ENCODE data around the gene ACACA.

Gene ACACA

DNA sequence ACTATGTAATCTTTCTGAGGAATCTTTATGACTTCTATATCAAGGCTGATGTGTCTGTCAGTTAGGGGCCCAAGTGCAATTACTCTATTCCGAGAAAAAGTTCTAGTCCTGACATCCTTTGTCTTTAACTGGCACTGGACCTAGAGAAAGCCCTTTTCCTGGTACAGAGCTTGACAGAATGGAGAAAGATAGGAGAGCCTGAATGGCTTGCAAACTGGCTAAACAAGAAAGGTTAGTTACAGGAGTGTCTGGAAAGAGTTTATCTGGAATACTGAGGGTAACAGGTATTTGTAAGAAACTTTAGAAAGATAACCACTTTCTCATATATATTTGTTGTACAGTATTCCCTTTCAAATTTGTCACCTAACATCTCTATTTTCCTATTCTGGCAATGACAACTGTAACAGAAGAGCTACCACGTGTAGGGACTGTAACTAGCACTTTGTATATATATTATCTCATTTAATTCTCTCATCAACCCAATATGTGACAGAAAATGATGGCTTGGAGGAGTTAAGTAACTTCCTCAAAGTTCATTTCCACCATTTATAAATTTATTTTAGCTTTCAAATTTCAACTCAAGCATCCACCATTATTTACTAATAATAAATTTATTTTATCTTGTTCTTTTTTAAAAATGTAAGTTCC lies 128.3 kb downstream of the ACACA start:
- no peaks in the 10 kb centered on the region for H3K9me3 ChIP-seq (ENCODE audit: insufficient read depth, low read depth, low read length)
- no peak overlapping the region for H3K27ac ChIP-seq (ENCODE audit: low read length)
- H3K9ac ChIP-seq (ENCODE audit: low read depth, low read length) = no peak overlapping the region
- H3K4me3 ChIP-seq (ENCODE audit: low read length) = no peak overlapping the region
- no peaks in the 10 kb centered on the region for H3K4me1 ChIP-seq (ENCODE audit: insufficient read depth, low read length)
- H3K27me3 ChIP-seq (ENCODE audit: insufficient read depth, low read length) = no peaks in the 10 kb centered on the region
- peaks cover 80% of the 10 kb centered on the region for H3K36me3 ChIP-seq (ENCODE audit: insufficient read depth, low read depth, low read length)

GRCh38 chr17:37276475-37276874 lies 130.2 kb downstream of the ACACA start:
- no peaks in the 10 kb centered on the region for H3K27me3 ChIP-seq (ENCODE audit: insufficient read depth, low read length)
- H3K36me3 ChIP-seq (ENCODE audit: insufficient read depth, low read depth, low read length) = peaks cover 77% of the 10 kb centered on the region
- no peaks in the 10 kb centered on the region for H3K9me3 ChIP-seq (ENCODE audit: insufficient read depth, low read depth, low read length)
- H3K4me3 ChIP-seq (ENCODE audit: low read length) = no peak overlapping the region
- H3K4me1 ChIP-seq (ENCODE audit: insufficient read depth, low read length) = no peaks in the 10 kb centered on the region
- no peak overlapping the region for H3K27ac ChIP-seq (ENCODE audit: low read length)
- H3K9ac ChIP-seq (ENCODE audit: low read depth, low read length) = no peak overlapping the region

GRCh38 chr17:37274461-37274860 lies 132.2 kb downstream of the ACACA start:
- Histone ChIP-seq H3K36me3 (ENCODE audit: insufficient read depth, low read depth, low read length) (peaks cover 83% of the 10 kb centered on the region), H3K4me1 (ENCODE audit: insufficient read depth, low read length) (no peaks in the 10 kb centered on the region), H3K27ac (ENCODE audit: low read length) (peak overlapping the region; percentile 22), H3K9me3 (ENCODE audit: insufficient read depth, low read depth, low read length) (no peaks in the 10 kb centered on the region), H3K9ac (ENCODE audit: low read depth, low read length) (no peak overlapping the region), H3K27me3 (ENCODE audit: insufficient read depth, low read length) (no peaks in the 10 kb centered on the region), H3K4me3 (ENCODE audit: low read length) (no peak overlapping the region)

DNA sequence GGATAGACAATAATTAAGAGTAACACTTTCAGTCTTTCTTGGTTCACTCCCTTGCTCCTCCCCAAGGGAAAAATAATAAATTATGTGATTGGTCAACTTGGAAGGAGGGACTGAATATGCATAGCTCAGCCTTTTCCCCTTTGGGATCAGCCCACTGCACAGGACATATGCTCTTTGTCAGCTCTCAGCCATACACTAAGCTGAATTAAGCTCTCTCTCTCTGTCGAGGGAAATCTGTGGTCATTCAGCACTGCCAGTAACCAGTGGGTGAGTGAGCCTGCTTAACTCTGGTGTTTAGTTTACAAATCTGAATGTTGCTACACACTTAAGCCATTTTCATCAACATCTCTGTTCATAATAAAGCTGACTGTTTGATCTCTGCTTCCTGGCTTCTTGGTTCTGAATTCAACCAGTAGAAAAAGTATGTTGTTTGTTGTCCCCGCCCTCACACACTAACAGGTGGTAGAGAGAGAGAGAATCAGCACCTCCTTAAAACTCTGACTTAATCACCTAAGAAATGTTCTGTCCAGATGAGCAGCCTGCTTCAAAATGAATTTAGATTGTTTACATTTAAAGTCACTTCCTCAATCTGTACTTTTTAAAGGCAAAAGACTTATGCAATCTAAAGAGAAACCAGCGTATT lies 133.1 kb downstream of the ACACA start:
- Histone ChIP-seq H3K4me3 (ENCODE audit: low read length) (no peak overlapping the region), H3K9me3 (ENCODE audit: insufficient read depth, low read depth, low read length) (no peaks in the 10 kb centered on the region), H3K27me3 (ENCODE audit: insufficient read depth, low read length) (no peaks in the 10 kb centered on the region), H3K36me3 (ENCODE audit: insufficient read depth, low read depth, low read length) (peaks cover 91% of the 10 kb centered on the region), H3K9ac (ENCODE audit: low read depth, low read length) (no peak overlapping the region), H3K4me1 (ENCODE audit: insufficient read depth, low read length) (no peaks in the 10 kb centered on the region), H3K27ac (ENCODE audit: low read length) (no peak overlapping the region)

- H3K36me3 ChIP-seq (ENCODE audit: insufficient read depth, low read depth, low read length) = peaks cover 98% of the 10 kb centered on the region
- H3K4me1 ChIP-seq (ENCODE audit: insufficient read depth, low read length) = no peaks in the 10 kb centered on the region
- H3K9me3 ChIP-seq (ENCODE audit: insufficient read depth, low read depth, low read length) = 0 out of 2 replicates have a peak, but pooled peaks cover 2% of the 10 kb centered on the region
- H3K27ac ChIP-seq (ENCODE audit: low read length) = no peak overlapping the region
- no peaks in the 10 kb centered on the region for H3K27me3 ChIP-seq (ENCODE audit: insufficient read depth, low read length)
- no peak overlapping the region for H3K4me3 ChIP-seq (ENCODE audit: low read length)
- no peak overlapping the region for H3K9ac ChIP-seq (ENCODE audit: low read depth, low read length)
These were observed 141.0 kb downstream of the ACACA start for GRCh38 chr17:37265446-37266173.

DNA sequence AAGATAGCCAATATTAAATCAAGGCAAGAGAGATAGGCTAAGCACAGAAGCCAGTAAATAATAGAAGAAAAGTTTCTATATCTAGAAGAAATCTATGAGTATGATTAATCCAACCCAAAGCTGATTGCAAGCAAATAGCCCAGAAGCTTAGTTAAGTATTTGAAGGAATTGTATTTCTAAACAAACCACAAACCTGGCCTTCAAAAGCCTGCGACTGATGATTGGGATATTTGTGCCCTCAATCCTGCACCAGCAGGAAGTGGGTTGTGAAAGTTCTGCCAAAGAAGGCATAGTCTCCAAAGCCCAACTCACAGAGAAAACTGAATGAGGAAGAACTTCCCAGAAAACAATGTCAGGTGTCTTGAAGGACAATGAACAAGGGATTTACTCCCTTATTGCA lies 145.3 kb downstream of the ACACA start:
- Histone ChIP-seq H3K36me3 (ENCODE audit: insufficient read depth, low read depth, low read length) (peaks cover 96% of the 10 kb centered on the region), H3K4me3 (ENCODE audit: low read length) (no peak overlapping the region), H3K9ac (ENCODE audit: low read depth, low read length) (no peak overlapping the region), H3K27ac (ENCODE audit: low read length) (no peak overlapping the region), H3K27me3 (ENCODE audit: insufficient read depth, low read length) (no peaks in the 10 kb centered on the region), H3K4me1 (ENCODE audit: insufficient read depth, low read length) (no peaks in the 10 kb centered on the region), H3K9me3 (ENCODE audit: insufficient read depth, low read depth, low read length) (0 out of 2 replicates have a peak, but pooled peaks cover under 1% of the 10 kb centered on the region)

DNA sequence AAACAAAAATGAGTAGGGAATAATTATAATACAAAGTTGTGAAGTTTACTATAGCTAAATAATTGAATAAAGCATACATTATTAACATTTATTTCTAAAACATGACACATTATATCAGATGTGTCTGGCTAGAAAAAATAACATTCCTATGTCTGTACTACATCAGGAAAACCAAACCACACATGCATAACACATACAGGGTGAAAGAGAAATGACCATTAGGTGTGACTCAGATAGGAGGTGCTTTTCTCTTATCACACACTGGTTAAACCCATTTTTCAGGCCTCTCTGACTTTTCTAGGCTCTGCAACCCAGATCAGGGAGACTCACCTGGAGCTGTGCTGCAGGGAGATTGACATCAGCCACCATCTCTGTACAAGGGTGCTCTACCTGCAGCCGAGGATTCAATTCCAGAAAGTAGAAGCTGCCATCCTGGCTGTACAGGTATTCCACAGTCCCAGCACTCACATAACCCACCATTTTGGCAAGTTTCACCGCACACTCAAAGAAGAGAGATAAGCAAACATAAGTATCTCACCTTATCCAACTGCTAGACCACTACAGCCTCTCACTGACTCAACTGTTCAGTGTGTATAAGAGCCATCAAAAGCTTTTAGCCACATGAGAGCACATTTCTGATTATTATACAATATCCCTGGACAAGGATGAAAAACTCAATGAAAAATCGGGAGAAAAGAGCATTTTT lies 147.5 kb downstream of the ACACA start:
- peaks cover 96% of the 10 kb centered on the region for H3K36me3 ChIP-seq (ENCODE audit: insufficient read depth, low read depth, low read length)
- H3K4me3 ChIP-seq (ENCODE audit: low read length) = no peak overlapping the region
- no peak overlapping the region for H3K27ac ChIP-seq (ENCODE audit: low read length)
- H3K9me3 ChIP-seq (ENCODE audit: insufficient read depth, low read depth, low read length) = no peaks in the 10 kb centered on the region
- H3K4me1 ChIP-seq (ENCODE audit: insufficient read depth, low read length) = no peaks in the 10 kb centered on the region
- H3K9ac ChIP-seq (ENCODE audit: low read depth, low read length) = no peak overlapping the region
- no peaks in the 10 kb centered on the region for H3K27me3 ChIP-seq (ENCODE audit: insufficient read depth, low read length)

DNA sequence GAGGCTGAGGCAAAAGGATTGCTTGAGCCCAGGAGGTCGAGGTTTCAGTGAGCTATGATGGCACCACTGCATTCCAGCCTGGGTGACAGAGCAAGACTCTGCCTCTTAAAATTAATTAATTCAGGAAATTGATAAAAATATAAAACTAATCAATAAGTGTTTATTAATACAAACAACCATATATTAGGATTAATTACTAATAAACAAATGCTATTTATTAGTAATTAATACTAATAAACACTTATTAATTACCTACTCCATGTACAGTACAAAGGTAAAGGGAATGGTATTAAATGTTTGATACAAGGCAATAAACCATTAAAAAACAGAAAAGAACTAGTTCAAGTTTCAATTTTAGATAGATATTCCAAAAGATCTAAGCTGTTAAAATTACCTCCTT lies 150.0 kb downstream of the ACACA start:
- H3K27ac ChIP-seq (ENCODE audit: low read length) = no peak overlapping the region
- no peaks in the 10 kb centered on the region for H3K4me1 ChIP-seq (ENCODE audit: insufficient read depth, low read length)
- peaks cover 93% of the 10 kb centered on the region for H3K36me3 ChIP-seq (ENCODE audit: insufficient read depth, low read depth, low read length)
- H3K9ac ChIP-seq (ENCODE audit: low read depth, low read length) = no peak overlapping the region
- H3K4me3 ChIP-seq (ENCODE audit: low read length) = no peak overlapping the region
- H3K27me3 ChIP-seq (ENCODE audit: insufficient read depth, low read length) = no peaks in the 10 kb centered on the region
- no peaks in the 10 kb centered on the region for H3K9me3 ChIP-seq (ENCODE audit: insufficient read depth, low read depth, low read length)

- Histone ChIP-seq H3K9me3 (ENCODE audit: insufficient read depth, low read depth, low read length) (no peaks in the 10 kb centered on the region), H3K27ac (ENCODE audit: low read length) (no peak overlapping the region), H3K4me1 (ENCODE audit: insufficient read depth, low read length) (no peaks in the 10 kb centered on the region), H3K4me3 (ENCODE audit: low read length) (no peak overlapping the region), H3K9ac (ENCODE audit: low read depth, low read length) (no peak overlapping the region), H3K27me3 (ENCODE audit: insufficient read depth, low read length) (no peaks in the 10 kb centered on the region), H3K36me3 (ENCODE audit: insufficient read depth, low read depth, low read length) (peaks cover 90% of the 10 kb centered on the region)
These were observed 151.2 kb downstream of the ACACA start for GRCh38 chr17:37255432-37255831.

DNA sequence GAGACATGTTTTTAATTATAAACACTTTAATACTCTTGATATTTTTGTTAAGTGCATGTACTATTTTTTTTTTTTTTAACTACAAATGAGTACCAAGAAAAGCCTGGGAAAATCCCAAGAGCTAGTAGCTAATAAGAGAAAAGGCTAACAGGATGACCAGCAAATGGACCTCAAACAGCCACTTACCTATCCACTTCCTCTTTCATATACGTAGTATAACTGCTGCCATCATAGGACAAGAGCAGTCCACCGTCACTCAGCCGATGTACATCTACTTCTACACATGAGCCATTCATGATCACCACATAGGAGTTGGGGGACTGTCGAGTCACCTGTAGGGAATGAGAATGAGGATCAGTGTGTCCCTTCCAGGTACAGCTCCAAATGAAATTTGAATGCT lies 158.8 kb downstream of the ACACA start:
- H3K27me3 ChIP-seq (ENCODE audit: insufficient read depth, low read length) = no peaks in the 10 kb centered on the region
- no peaks in the 10 kb centered on the region for H3K4me1 ChIP-seq (ENCODE audit: insufficient read depth, low read length)
- no peak overlapping the region for H3K9ac ChIP-seq (ENCODE audit: low read depth, low read length)
- no peaks in the 10 kb centered on the region for H3K9me3 ChIP-seq (ENCODE audit: insufficient read depth, low read depth, low read length)
- no peak overlapping the region for H3K27ac ChIP-seq (ENCODE audit: low read length)
- H3K36me3 ChIP-seq (ENCODE audit: insufficient read depth, low read depth, low read length) = peaks cover 97% of the 10 kb centered on the region
- H3K4me3 ChIP-seq (ENCODE audit: low read length) = no peak overlapping the region

- peaks cover 95% of the 10 kb centered on the region for H3K36me3 ChIP-seq (ENCODE audit: insufficient read depth, low read depth, low read length)
These were observed 160.6 kb downstream of the ACACA start for GRCh38 chr17:37246085-37246484.

More at GRCh38 chr17:37246085-37246484, 160.6 kb downstream of the ACACA start:
- Histone ChIP-seq H3K4me3 (ENCODE audit: low read length) (no peak overlapping the region), H3K9me3 (ENCODE audit: insufficient read depth, low read depth, low read length) (no peaks in the 10 kb centered on the region), H3K4me1 (ENCODE audit: insufficient read depth, low read length) (no peaks in the 10 kb centered on the region), H3K27ac (ENCODE audit: low read length) (no peak overlapping the region), H3K9ac (ENCODE audit: low read depth, low read length) (no peak overlapping the region), H3K27me3 (ENCODE audit: insufficient read depth, low read length) (no peaks in the 10 kb centered on the region)

Measured in iPS-20b (cell line).